ENCODE results near the gene KLRF1.

- no peak for TF ChIP-seq EZH2phosphoT487 (IDR thresholded peaks at IDR 0.05; ENCODE audit: insufficient read depth, low read depth)
- TF ChIP-seq EZH2 (IDR thresholded peaks at IDR 0.05; ENCODE audit: insufficient read depth, poor library complexity, severe bottlenecking) = no peak
Measured at GRCh38 chr12:9796971-9797370, 30.3 kb upstream of the KLRF1 start.

Measured in GM23248 (cell line).